ENCODE measurements around the gene ROR2.
A peak's percentile ranks its signal among the peaks of the same experiment; 100 is the strongest.

ROR2 gene

GRCh38 chr9:91732187-91733005, 217.6 kb downstream of the ROR2 start:
- no peak for DNase-seq

GRCh38 chr9:91730806-91731205, 219.2 kb downstream of the ROR2 start:
- DNase-seq: no peak

GRCh38 chr9:91729558-91729842, 220.5 kb downstream of the ROR2 start:
- no peak for DNase-seq

DNA sequence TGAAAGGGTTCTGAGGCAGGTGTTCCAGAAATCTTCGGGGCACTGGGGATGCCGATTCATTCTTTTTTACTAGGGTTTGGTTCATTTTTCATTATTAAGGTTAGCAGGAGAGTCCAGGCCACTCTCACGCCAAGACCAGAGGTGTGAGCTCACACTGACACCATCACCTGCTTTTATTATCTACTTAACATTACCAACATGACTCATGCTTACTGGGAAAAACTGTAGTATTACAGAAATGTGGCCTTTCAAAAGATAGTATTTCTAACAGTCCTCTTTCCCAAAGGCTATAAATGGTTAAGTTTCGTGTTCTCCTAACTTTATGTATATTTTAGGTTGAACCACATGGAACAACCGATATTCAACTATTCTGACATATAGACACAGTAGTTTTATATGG, 222.1 kb downstream of the ROR2 start:
- no peak for DNase-seq

DNA sequence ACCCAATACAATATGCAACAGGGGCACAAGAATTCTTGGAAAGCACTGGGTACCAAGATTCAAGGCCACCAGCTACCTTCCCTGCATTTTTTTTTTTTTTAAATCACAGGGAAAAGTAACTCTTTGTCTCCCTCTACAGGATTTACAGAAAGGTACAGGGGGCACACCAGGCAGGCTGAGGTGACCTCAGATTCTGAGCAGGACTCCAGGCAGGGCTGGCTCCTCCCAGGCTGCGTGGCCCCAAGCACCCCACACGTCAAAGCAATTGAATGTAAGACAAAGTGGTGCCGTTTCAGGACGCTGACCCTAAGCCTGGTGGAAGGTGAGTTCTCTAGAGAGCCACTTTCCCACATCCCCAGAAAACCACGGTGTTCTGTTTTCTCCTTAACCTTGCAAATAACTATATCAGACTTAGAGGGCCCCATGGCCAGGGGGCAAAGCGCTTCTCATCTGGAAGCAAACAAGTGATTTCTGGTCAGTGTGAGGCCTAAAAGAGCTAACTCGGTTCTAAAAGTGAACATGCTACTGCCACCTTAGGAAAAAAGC, 222.6 kb downstream of the ROR2 start:
- peak; percentile 72 for DNase-seq

GRCh38 chr9:91726406-91727100, 223.5 kb downstream of the ROR2 start:
- DNase-seq: no peak

DNA sequence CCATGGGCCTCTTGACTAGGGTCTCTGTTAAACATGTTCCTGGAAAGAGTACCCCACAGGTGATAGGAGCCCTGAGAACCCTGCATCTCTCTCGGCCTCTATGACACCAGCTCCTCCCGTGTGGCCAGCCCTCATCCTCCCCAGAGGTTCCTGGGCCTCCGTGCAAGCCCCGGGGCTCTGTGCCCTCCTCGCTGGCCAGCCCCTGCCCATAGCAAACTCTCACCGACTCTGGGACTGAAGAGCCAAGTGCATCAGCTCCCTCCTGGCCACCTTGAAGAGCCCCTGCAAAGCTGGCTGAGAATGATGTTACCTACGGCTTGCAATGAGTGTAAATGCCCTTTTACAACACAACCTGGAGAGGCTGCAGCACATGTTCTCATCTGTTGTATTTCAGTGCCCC, 224.4 kb downstream of the ROR2 start:
- DNase-seq: no peak

DNA sequence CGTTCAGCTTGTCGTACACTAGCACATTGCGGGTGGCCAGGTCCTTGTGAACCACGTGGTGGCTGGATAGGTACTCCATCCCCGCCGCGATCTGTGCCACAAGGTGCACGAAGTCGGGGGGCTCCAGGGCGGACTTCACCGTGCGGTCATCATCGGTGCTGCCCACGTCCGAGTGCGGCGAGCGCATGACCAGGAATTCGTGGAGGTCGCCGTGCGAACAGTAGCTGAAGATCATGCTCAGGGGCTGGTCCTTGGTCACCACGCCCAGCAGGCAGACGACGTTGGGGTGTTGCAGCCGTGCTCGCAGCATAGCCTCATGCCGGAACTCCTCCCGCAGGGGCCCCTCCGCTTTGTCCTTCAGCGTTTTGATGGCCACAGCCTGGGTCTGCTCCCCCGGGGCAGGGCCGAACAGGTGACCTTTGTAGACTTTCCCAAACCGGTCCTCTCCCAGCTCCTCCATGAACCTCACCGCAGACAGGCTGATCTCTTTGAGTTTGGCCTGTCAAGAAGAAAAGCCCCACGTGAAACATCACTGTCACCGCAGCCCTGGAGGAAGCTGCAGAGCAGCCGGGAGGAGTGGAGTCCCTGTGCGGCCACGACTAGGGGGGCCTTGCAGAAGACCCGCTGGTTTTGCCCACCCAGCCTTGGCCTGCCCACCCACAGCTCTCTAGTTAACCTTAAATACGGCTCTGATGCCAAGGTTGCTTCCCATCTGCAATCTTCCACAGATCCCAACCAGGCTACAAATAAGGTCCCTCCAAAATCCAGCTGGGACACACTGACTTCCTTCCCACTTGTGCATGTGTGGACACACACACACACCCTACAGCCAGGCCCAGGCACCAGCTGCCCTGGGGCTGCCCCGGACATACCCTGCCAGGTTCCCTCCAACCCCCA, 225.2 kb downstream of the ROR2 start:
- DNase-seq: no peak

DNA sequence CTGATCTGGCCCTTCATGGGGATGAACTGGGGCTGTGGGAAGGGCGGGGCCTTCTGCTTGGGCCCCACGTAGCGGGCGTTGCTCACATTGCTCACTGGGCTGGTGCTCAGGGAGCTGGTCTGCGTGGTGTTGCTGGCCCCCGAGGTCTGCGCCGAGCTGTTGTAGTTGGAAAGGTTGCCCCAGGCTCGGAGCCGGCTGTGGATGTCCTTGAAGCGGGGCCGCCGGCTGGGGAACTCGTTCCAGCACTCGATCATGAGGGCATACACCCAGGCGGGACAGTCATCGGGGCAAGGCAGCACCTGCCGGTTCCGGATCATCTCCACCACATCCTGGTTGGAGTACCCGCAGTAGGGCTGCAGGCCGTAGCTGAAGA, 226.0 kb downstream of the ROR2 start:
- DNase-seq: no peak

- DNase-seq: no peak
Measured at GRCh38 chr9:91723420-91724067, 226.5 kb downstream of the ROR2 start.

GRCh38 chr9:91720751-91721705, 229.0 kb downstream of the ROR2 start:
- no peak for DNase-seq

GRCh38 chr9:91720313-91720712, 229.7 kb downstream of the ROR2 start:
- DNase-seq: no peak

GRCh38 chr9:91718071-91718470, 232.0 kb downstream of the ROR2 start:
- DNase-seq: no peak

DNA sequence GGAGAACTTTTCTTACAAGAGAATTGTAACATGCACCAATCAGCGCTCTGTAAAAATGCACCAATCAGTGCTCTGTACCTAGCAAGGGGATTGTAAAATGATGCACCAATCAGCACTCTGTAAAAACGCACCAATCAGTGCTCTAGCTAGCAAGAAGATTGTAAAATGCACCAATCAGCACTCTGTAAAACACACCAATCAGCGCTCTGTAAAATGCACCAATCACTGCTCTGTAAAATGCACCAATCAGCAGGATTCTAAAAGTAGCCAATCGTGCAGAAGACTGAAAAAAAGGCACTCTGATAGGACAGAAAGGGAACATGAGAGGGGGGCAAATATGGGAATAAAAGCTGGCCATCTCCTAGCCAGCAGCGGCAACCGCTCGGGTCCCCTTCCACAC, 233.2 kb downstream of the ROR2 start:
- no peak for DNase-seq

DNA sequence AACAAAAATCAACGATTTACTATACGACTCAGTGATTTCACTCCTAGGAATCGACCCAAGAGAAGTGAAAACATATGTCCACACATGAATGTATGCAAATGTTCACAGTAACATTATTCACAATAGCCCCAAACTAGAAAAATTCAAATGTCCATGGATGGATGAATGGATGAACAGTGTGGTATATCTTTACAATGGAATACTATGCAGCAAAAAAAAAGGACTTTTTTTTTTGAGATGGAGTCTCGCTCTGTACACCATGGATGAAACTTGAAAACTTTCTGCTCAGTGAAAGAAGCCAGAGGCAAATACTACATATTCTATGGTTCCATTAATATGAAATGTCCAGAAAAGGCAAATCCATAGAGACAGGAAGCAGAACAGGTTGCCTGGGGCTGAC, 233.8 kb downstream of the ROR2 start:
- no peak for DNase-seq

- DNase-seq: peak; percentile 34
Measured at GRCh38 chr9:91714874-91715615, 235.0 kb downstream of the ROR2 start.

DNA sequence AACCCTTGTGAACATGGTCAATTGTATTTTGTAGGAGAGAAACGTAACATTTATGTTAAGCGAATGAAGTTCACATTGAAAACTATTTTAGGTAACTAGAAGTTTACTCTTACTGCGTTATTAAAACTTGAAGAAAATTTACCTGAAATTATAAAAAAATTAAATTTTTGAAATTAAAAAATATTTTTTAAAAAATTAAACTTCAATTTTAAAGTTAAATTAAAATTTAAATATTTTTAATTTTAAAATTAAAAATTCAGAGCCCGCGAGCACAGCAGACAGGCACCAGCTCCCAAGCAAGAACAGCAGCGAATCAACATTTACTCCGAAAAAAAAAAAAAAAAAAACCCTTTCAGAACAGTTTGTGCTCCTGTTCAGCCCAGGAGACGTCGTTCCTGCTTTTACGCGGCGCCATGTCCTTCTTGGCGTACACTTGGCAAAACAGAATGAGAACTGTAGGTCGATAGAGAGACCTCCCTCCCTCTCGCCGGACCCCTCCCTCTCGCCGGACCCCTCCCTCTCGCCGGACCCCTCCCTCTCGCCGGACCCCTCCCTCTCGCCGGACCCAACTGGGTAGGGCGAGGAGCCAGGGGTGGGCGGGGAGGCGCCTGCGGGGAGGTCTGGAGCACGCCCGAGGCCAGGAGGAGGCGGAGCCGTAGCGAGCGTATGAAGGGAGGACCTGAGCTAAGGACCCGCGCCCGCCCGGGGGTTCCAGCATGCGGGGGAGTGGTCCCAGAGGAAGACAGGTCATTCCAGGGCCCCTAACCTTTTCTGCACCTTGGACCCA, 235.8 kb downstream of the ROR2 start:
- peak; percentile 41 for DNase-seq

DNA sequence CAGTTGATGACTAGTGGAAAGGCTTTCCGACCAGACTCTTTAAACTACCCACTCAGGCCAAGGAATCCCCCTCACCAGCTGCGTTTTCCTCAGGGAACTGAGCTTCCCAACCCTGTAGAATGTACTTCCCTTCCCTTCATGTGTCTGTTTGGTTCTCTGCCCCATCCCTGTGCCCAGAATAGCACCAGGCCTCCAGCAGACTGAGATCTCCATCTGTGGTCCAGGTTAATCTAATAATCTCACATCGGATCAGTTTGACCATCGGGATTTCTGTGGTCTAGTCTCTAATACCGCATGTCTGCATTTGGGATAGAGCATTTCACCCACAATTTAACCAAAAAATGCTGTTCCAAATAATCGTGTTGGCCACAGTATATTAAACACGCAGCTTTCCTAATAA, 237.2 kb downstream of the ROR2 start:
- DNase-seq: no peak

DNA sequence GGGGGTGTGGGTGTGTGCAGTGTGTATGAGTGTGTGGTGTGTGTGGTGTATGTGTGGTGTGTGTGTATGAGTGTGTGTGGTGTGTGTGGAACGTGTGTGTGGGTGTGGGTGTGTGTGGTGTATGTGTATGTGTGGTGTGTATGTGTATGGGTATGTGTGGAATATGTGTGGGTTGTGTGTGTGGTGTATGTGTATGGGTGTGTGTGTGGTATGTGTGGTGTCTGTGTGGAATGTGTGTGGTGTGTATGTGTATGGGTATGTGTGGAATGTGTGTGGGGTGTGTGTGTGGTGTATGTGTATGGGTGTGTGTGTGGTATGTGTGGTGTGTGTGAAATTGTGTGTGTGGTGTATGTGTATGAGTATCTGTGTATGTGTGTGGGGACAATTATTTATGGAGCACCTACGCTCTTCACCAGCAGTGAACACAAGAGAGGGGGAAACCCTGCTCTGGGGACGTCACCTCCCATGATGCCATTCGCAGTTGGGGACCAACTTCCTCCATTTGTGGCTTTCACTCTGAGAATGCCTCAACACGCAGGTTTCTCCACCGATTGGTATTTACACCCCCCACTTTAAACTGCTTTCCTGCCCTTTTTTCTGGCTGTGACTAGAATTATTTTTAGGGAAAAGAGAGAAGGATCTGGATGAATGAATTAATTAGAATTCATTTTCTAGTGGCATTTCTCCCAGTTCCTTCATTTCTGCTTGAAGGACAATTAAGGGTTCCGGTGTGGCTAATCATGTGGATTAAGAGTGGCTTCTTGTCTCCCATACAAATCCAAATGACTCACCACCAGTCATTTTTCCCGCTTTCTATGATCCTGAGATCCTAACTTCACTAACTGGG, 238.1 kb downstream of the ROR2 start:
- no peak for DNase-seq

Data from retina (tissue), 1 donor.